SW480 (cell line): ENCODE results near the gene FBRS.
"Not testable (repeated sequence)": the region's sequence is repeated elsewhere in the genome, so short reads cannot be mapped to it uniquely, and the experiment has no call there.

ENCODE experiments used
- DNase-seq: peaks from one replicate; pipeline ENCODE4 v3.0.0-alpha.2; 2016; ENCODE audit warnings: low spot score

FBRS gene

DNA sequence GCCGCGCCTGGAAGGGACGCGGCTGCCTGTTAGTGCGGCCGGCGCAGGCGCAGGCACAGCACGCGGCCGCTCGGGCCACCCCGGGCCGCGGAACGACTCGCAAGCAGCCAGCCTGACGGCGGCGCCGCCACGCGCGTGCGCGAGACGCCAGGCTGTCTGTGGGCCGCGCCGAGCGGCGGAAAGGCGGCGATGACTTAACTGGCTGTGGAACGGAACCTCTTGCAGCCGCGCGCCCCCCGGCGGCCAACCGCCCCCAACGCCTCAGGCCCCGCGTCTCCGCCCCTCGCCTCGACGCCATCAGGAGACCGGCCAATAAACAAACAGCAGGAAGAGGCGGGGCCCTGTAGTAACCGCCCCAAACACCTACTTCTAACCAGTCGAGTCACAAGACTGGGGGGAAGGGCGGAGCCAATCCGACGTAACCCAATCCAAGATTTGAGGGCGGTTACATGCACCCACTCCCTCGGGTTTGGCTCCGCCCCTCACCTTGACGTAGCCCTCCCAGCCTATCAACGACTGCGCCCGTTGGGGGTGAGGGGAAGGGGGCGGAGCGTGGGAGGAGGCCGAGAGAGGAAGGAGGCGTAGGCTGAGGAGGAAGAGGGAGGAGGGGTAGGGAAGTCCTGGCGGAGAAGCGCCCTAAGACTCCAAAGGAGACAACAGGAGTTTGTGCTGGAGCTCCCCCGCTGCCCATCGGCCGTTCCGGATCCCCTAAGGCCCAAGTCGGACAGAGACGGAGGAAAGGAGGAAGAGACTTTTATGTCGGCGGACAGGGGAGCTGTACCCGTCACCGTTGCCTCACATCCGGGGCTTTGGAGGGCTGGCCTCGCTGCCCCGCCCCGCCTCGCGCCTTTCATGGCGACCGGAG is at the start of gene FBRS:
Gene FBRS (plus strand): TSS at position 566 of the 865 bp plus-strand sequence. CDS start 1,088 bp downstream, outside the sequence.
- DNase-seq = peak; percentile 99

DNA sequence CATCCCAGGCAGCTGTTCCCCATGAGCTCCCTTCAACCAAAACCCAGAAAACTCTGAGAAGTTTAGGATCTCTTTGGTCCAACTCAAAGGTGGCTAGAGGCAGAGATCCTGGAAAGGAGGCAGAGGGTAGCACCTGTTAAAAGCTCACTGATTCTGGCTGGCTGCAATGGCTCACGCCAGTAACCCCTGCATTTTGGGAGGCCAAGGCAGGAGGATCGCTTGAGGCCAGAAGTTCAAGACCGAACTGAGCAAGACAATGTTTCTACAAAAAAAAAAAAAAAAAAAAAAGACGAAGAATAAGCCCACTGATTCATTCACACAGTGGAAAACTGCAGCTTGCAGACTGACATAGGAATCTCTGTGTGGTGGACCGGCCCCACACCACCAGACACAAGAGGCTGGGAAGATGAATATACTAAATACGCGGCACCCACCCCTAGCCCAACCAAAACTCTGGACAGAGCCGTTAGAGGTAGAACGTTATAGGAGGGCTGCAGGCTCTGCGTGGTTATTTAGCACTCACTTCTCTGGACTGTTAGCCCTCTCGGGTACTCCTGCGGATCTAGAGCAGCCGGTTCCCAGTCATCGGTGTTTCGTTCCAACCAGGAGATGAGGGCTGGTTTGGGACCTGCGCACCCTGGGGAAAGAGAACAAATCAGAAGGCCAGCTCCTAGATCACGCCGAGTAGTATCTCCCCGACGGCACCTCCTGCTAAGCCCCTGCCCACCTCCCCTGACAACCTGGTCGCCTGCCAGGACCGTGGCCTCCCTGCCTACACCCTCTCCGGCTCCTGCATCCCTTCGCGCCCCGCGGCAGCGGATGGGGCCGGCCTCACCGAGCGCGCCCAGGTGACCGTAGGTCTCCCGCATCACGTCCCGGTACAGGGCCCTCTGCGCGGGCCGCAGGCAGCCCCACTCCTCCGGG is 49.0 kb upstream of the FBRS start:
- no peak for DNase-seq

DNA sequence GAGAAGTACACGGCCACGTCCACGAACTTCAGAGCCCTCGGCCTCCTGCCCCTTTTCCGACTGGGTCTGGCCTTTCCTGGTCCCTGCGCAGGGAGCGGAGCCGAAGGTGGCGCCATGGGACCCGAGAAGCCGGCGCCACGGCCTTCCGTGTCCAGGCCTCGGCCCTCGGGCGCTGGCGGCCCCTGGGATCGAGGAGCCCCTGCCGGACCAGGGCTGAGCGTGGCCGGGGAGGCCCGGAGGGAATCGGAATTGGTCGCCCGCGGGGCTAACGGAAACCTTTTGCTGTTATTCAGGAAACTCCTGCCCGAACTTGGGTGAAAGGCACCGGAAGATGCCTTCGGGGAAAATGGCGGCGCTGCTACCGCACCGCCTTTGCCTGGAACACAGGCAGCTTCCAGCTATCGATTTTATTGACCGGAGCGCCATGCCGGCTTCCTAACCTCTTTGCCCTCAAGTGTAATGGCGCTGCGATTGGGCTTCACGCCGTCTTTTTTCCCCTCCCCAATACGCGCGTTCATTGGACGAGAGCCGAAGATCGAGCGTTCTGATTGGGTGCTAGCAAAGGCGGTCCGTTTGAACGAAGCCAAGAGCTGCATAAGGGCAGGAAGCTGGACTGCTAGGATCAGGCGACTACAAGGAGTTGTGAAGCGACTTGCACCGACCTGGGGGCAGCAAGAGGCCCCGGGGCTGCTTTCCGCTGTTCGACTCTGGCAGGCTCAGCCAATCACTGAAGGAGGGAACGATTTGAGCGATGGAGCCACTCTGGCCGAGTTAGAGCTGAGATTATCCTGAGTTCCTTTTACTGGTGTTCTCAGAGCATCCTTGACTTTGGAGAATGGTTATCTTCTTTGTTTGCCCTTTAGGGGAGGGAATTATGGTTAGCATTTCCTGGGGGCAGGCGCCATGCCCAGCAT is 48.0 kb upstream of the FBRS start, which contains the start of gene ZNF689:
Gene ZNF689 (minus strand): TSS at position 464 of the 914 bp plus-strand sequence. CDS start 348 bp downstream, at position 116.
- DNase-seq = peak; percentile 93

DNA sequence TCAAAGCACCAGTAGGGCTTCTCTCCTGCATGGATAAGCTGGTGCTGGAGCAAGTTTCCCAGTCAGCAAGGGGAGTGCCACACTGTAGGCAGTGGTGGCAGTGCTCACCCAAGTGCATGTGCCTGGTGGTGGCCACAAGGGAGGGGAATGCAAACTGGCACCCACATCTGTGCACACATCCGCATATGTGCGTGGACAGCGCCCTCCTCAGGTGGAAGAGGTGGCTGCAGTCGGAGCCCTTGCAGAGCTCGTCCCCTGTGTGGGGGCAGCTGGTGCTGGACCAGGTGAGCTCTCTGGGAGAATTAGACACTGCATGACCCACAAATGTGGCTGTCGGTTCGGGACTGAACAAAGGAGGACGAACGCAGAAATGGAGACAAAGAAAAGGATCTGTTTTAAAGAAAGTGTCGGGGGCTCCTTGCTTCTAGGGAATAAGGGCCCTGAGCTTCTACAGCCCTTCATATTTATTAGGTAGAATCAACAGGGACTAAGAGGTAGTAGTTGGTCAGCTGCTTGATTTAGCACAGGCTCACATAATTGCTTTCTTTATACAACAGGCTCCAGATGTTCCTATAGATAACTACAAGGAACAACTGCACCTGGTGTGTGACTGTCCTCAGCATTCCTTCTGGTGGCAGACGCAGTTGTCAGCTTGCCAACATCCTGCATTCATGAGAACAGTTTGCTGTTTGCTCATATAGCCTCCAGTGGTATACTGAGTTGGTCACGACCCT is 42.7 kb upstream of the FBRS start:
- peak; percentile 59 for DNase-seq

DNA sequence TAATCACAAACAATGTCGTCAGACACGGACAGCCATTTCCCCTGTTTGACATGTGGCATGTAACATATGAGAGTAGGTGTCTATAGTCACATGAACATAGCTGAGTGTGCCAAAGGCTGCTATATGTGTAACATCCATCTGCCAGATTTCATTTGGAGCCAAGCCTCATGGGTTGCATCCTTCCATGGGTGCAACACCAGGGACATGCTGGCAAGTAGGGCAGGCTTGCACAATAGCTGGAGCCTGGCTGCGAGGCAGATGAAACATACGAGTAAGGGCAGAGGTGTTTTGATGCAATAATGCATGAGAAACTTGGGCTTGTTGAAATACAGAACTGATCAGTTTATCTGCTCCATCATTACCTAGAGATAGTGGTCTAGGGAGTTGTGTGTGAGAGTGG is 39.0 kb upstream of the FBRS start:
- DNase-seq = no peak

DNA sequence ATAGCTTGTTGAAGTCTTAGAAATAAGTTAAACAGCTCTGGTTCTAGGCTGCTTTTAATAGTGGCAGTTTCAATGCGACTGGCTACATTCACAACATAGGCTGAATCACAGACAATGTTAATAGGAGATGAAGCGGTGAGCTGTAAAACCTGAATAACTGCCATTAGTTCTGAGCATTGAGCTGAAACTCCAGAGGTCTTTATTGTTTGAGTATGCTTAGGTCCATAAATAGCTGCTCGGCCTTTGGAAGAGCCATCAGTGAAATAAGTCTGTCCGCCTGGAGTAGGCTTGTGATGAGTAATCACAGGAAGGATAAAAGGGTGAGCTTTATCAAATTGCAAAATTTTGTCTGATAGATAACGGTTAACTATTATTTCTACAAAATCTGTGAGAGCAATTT is 38.6 kb upstream of the FBRS start:
- DNase-seq = no peak

DNA sequence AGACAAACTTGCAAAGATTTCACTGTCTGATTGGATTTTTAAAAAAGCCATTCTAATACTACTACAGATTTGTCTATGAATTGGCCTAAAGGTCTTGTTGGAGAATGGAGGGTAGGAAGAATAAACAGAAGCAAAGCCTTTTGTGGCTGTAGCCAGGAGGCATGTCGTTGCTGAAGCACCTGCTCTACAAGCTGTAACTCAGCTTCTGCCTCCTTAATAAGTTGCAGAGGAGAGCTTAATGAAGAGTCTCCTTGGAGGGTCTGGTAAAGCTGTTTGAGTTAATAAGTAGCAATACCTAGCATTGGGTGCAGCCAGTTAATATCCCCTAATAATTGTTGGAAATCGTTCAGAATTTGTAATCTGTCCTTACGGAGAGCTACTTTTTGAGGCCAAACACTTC is 38.1 kb upstream of the FBRS start:
- DNase-seq = no peak

DNA sequence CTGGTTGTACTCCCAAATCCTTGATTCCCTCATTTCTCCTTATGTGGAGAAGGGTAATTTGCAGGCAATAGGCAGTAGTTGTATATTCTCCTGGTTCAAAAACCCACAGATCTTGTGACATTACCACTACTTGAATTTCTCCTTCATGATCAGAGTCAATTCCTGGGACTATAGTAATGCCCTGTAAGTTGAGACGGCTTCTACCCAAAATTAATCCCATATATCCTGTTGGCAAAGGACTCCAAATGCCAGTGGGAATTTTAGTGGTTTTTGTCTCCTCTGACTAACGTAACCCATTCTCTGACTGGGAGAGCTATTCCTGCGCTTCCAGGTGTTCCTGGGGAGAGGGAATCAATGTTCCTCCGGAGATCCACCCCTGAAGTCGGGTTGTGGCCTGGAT is 36.5 kb upstream of the FBRS start:
- DNase-seq = no peak

DNA sequence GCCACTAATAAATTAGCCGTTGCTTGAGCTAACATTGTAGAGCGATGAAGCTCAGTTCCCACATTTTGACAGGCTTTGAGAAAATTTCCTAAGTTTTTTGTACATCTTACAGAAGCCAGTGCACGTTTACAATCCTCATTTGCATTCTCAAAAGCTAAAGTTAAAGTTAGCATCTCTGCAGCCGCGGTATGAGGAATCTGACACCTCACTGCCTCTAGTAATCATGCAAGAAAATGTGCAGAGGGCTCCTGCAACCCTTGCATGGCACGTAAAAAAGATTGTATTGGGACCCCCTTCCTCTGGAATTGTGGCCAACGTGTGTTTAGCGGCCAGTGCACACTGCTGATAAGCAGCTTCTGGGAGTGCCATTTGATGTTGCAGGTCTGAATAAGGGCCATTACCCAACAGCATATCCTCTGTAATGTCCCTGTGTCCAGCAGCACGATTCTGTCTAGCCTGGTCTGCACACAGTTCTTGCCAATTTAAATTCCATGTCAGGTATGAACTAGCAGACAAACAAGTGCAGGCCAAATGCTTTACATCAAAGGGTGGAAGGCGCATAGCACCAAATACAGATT is 35.7 kb upstream of the FBRS start:
- no peak for DNase-seq

DNA sequence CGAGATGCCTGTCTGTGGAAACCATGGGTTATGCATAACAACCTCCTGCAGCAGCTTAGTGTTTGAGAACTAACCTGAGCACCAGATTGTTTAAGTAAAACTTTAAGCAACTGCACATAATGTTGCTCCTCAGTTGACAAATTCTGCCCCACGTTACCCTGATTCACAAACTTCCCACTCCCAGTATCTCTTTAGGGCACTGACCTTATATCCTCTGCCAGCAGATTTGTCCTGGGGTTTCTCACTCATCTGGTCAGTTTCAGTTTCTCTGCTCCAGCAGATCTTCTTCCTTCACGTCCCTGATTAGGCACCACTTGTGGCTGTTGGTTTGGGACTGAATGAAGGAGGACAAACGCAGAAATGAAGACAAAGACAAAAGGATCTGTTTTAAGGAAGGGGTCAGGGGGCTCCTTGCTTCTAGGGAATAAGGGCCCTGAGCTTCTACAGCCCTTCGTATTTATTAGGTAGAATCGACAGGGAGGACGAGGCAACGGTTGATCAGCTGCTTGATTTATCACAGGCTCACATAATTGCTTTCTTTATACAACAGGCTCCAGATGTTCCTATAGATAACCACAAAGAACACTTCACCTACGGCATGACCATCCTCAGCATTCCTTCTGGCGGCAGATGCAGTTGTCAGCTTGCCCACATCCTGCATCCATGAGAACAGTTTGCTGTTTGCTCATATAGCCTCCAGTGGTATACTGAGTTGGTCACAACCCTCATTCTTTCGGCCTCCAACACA is 34.5 kb upstream of the FBRS start:
- DNase-seq = no peak

DNA sequence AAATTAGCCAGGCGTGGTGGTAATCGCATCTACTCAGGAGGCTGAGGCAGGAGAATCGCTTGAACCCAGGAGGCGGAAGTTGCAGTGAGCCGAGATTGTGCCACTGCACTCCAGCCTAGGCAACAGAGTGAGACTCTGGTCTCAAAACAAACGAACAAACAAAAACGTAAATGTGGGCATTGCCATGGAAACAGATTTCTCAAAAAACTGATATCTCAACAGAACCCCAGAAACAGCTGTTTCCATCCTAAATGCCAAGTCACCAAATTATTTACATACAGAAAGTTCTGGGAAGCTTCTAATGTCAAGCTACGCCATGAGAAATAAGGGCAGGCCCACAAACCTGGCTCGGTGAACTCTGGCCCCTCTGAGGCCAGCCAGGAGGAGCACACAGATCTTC is 32.0 kb upstream of the FBRS start:
- DNase-seq = no peak

DNA sequence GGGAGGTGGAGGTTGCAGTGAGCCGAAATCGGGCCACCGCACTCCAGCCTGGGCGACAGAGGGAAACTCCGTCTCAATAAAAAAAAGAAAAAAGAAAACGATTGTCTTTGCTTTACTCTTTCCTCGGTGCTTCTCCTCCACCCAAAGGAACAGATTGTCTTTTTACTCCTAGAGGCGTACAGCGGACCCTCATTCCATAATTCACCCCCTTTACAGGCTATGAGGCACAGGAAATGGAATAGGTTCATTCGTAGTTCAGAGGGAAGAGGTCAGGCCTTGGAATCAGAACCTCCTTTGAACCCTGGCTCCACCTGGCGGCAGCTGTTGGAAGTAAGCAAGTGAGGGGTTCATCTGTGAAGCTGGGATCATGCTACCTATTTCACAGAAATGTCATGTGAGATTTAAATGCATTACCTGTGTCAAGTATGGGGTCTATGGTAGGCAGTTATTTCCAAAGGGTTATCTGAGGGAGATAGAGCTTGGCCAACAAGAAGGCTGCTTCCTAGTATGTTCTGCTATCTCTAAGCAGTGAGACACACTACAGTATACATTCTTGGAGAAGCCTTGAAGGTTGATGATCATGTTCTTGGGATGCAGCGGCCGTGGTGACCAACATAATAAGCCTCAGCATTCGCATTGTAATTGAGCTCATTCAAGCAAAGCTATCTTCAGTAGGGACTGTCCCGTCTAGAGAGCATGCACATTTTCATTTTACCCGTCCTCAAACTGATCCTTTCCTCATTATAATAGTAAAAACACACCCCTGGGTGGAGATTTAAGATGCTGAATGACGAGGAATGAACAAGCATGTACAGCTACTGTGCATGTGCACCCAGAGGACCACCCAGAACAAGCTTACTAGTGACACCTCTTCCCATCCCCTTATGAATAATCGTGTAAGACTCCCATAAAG is 29.3 kb upstream of the FBRS start:
- peak; percentile 72 for DNase-seq

DNA sequence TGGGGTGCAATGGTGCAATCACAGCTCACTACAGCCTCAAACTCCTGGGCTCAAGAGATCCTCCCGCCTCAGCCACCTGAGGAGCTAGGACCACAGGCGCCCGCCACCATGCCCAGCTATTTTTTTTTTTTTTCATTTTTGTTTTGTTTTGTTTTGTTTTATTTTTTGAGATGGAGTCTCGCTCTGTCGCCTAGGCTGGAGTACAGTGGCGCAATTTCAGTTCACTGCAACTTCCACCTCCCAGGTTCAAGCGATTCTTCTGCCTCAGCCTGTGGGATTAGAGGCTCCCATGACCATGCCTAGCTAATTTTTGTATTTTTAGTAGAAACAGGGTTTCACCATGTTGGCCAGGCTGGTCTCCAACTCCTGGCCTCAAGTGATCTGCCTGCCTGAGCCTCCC is 25.8 kb upstream of the FBRS start:
- DNase-seq = not testable (repeated sequence)

DNA sequence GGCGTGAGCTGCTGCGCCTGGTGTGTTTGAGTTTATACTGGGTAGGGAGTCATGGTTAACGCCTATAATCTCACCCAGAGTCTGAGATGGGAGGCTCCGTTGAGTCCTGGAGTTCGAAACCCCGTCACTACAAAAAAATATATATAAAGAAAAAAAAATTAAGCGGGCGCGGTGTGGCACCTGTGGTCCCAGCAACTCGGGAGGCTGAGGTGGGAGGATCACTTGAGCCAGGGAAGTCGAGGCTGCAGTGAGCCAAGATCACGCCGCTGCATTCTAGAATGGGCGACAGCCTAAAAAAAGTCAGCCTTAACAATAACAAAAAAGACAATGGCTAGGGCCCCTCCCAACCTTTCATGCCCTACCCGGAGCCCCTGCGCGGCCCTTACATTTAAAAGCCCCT is 24.7 kb upstream of the FBRS start:
- DNase-seq = no peak

DNA sequence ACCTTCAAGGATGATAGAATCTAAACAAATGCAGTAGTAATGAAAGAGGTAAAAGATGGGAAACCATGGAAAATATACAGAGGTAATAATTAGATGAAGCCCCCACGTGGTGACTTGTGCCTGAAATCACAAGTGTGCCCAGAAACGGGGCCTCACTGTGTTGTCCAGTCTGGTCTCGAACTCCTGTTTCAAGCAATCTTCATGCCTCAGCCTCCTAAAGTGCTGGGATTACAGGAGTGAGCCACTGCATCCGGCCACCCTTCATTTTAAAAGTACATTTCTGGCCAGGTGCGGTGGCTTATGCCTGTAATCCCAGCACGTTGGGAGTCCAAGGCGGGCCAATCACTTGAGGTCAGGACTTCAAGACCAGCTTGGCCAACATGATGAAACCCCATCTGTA is 21.6 kb upstream of the FBRS start:
- no peak for DNase-seq

DNA sequence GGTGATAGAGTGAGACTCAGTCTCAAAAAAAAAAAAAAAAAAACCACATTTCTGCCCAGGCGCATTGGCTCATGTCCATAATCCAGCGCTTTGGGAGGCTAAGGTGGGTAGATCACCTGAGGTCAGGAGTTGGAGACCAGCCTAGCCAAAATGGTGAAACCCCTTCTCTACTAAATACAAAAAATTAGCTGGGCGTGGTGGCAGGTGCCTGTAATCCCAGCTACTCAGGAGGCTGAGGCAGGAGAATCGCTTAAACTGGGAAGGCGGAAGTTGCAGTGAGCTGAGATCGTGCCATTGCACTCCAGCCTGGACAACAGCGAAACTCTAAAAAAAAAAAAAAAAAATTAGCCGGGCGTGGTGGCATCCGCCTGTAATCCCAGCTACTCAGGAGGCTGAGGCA is 21.1 kb upstream of the FBRS start:
- DNase-seq = not testable (repeated sequence)

DNA sequence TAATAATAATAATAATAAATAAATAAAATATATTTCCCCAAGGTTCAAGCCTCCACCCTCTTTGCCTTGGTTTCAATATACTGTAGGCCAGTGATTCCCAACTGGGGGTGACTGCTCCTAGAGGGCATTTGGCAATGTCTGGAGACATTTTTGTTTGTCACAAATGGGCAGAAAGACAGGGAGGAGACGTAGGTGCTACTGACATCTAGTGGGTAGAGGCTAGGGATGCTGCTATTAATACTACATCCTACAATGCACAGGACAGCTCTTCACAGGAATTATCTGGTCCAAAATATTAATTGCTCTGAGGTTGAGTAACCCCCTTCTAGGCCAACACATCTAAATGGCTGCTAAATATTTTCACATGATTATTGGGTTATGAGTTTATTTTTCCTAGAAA is 20.3 kb upstream of the FBRS start:
- peak; percentile 73 for DNase-seq

DNA sequence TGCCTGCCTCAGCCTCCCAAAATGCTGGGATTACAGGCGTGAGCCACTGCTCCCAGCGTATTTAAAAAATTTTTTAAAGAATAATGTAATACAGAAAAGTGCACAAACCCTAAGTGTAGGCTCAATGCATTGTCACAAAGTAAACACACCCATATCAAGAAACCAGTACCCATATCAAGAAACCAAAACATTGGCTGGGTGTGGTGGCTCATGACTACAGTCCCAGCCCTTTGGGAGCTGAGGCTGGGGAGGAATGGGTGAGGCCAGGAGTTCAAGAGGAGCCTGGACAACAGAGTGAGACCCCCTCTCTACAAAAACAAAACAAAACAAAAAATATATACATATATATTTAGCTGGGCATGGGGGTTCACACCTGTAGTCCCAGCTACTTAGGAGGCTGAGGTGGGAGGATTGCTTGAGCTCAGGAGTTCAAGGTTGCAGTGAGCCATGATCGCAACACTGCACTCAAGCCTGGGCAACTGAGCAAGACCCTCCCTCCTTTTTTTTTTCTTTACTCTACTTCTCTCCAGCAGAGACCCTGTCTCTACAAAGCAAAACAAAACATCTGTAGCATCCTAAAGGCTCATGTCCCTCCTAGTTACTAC is 16.8 kb upstream of the FBRS start:
- no peak for DNase-seq
